Skin epidermis (tissue), 12 donors: ENCODE measurements around the gene SAMD9.
"Not testable (repeated sequence)": the region's sequence is repeated elsewhere in the genome, so short reads cannot be mapped to it uniquely, and the experiment has no call there.

Source experiments
- H3K27ac ChIP-seq, 21 experiments: fragments of 200-600 bp; sonication (generic) in 11 of 21; one replicate each; pipeline ENCODE4 v1.5.0; 2020; ENCODE audit warnings: mild to moderate bottlenecking in 3 of 21, inconsistent platforms in 2 of 21, moderate library complexity in 2 of 21
- H3K4me3 ChIP-seq, 7 experiments: fragments of 200-600 bp; sonication (generic) in 2 of 7; one replicate each; pipeline ENCODE4 v1.5.0; 2020; ENCODE audit warnings: inconsistent platforms in 2 of 7, mild to moderate bottlenecking in 2 of 7, moderate library complexity in 1 of 7

The SAMD9 gene

DNA sequence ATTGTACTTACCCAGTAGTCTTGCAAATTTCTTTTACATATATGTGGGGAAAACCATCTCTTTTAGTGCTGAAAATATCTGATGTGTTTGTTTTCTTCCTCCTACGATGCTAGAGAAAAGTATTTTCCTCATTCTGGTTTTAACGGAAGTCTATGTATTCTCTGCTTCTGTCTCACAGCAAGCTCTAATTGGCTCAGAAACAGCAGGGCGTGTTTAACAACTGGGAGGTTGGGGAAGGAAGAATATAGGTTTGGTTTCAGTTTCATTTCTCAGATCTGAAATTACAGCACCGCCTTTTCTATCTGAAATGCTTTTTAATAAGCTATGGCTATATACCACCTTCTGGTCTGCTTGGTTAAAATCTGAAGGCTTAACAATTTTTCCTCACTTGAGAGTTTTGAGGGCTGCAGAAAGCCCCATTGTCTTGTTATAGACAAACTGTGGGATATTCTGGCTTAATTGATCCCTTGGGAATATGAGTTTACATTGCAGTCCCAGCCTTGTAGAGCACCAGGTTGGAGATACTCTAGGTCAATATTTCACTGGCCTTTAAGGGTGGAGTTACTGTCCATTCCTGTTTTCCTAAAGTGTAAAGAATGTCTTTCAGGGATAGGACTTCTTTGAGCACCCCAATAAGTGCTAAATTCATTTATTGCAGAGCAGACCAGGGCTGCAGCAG, at the start of gene SAMD9:
SAMD9 (minus strand) TSS at position 128 of the 679 bp plus-strand sequence. CDS start 11,882 bp downstream, outside the sequence.
- H3K4me3 ChIP-seq = peak within 1 kb of the TSS; percentile 20 to 46 (median 34)
- H3K27ac ChIP-seq = peak within 1 kb of the TSS in 20 of 21 experiments; percentile 46 to 90 (median 75)

DNA sequence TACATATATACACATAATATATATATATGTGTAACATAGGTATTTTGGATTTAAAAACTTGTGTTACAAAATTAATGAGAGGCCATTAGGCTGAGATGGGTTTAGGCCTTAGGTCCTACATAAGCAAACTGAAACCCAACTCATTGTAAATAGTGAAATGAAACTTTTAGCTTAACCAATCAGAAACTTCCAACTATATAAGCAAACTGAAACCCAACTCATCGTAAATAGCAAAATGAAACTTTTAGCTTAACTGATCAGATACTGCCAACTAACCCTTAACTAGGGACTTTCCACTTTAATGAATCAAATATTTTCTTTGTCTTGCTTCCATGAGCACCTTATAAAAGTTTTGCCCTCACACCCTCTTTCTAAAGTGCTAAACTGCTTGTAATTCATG, 47.7 kb upstream of the SAMD9 start:
- Histone ChIP-seq H3K4me3 (no peak overlapping the region), H3K27ac (peak overlapping the region in 2 of 21 experiments; percentile 26 to 29)

DNA sequence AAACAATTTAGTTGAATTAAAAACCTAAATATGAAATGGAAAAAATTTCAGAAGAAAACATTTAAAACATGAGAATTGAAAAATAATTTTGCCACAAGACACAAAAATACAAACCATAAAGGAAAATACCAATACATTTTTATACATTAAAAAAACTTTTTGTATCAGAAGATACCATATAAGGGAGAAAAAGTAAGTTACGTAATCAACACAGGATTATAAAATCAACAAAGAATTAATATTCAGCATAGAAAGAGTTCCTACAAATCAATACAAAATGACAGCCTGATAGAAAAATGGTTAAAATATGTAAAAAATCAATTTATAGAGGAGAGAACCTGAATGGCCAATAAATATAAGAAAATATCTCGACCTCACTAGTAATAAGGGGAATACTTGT, 47.0 kb upstream of the SAMD9 start:
- peak overlapping the region in 1 of 21 experiments; percentile 26 for H3K27ac ChIP-seq
- H3K4me3 ChIP-seq = no peak overlapping the region

DNA sequence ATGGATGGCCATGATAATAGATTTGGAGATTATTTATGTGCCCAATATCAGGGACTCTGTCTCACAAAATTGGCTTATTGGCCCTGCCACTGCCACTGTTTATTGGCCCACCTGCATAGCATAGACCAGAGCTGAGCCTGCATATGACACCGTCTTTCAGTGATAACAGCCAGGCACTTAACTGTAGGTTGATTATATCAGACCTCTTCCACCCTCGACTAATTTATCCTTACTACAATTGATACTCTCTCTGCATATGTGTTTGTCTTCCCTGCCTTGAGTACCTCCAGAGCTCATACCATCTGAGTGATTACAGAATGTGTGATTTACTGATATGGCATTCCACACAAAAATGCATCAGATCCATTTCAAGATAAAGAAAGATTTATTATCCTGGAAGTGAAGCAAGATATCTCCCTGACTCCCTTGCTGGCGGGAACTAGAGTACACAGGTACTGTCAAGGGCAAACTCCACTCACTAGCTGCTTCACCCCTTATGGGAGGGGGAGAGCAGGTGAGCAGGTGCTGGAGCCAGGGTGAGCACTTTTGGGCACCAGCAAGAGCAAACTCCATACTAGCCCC, 43.5 kb upstream of the SAMD9 start:
- Histone ChIP-seq H3K27ac (no peak overlapping the region), H3K4me3 (no peak overlapping the region)

DNA sequence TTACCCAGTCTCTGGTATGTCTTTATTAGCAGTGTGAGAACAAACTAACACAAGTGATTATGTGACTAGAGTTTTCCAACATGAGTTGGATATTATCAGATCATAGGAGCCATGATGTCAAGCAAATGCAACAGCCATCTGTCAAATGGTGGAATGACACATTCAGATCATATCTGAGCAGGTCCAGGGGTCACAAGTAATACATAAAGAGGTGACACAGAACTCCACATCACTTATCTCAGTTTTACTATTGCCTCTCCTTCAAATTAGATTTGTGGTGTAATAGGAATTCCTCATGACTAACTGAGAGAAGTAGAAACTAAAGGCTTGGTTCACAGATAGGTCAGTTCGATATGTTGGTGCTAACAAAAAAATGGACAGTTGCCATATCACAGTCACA, 42.6 kb upstream of the SAMD9 start:
- Histone ChIP-seq H3K4me3 (no peak overlapping the region), H3K27ac (no peak overlapping the region)

DNA sequence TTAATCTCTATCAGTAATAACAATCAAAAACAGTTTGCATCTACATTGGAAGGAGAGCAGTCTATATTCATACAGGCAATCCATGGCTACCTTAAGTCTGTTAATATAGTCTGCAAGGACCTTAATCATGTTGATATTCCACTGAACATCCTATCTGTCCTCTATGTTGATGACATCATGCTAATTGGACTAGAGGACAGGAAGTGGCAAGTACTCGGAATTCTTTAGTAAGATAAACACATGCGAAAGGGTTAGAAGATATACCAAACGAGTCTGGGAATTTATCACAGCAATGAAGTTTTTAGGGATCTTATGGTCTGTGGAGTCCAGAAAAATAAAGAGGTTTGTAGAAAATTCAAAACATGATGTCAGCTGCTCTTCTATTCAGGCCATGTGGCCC, 41.7 kb upstream of the SAMD9 start:
- Histone ChIP-seq H3K27ac (no peak overlapping the region), H3K4me3 (no peak overlapping the region)

DNA sequence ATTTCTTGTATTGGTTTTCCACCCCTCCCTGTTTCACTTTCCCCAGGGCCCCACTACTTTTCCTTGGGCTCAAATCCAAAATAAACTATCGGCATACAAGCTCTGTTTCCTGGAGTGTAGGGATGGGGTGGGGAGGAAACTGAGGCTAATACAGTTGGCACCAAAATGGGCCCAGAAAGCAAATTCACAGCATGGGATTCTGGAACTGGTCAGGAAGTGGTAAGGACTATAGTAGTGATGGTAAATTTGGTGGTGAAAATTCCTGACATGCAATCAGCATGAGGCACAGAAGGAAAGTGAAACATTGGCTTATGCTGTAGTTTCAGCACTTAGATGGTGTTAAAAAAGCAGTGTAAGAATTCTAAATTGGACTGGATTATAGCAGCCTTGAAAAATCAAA, 39.1 kb upstream of the SAMD9 start:
- Histone ChIP-seq H3K4me3 (no peak overlapping the region), H3K27ac (no peak overlapping the region)

DNA sequence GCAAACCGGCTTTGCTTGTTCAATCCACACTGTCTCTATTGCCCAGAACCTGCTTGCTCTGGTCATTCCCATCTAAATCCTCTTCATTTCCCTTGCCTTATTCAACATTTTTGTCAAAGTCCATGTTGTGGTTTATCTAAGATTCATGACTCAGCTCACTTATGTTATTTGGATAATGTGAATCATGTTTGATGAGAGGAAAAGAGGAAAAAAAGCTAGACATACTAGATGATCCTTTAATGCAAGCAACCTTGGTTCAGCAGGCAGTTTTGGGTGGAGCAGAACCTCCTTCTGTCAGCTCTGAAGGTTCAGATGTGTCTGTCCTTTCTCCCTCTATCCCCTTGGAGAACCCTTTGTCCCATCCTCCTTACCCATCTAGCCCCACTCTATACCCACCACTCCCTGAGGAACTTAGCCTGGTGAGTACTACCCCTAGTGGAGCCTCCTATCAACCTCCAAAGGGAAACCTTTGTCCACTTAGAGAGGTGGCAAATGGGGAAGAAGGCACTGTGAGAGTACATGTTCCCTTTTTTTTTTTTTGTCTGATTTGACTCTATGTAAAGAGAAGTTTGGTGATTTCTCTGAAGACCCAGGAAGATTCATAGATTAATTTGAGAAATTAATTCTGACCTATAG, 32.5 kb upstream of the SAMD9 start:
- Histone ChIP-seq H3K4me3 (no peak overlapping the region), H3K27ac (peak overlapping the region in 1 of 21 experiments; percentile 21)

DNA sequence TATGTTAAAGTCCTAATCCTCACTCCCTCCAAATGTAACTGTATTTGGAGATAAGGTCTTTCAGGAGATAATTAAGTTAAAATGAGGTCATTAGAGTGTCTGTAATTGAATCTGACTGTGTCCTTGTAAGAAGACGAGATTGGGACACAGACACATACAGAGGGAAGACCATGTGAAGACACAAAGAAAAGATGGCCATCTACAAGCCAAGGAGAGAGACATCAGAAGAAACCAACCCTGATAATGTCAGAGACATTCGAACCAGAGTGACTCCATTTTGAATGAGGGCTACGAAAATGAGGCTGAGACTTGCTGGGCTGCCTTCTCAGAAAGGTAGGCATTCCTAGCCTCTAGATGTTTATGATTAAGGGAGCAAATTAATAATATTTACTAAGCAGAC, 30.9 kb upstream of the SAMD9 start:
- peak overlapping the region in 1 of 7 experiments; percentile 41 for H3K4me3 ChIP-seq

DNA sequence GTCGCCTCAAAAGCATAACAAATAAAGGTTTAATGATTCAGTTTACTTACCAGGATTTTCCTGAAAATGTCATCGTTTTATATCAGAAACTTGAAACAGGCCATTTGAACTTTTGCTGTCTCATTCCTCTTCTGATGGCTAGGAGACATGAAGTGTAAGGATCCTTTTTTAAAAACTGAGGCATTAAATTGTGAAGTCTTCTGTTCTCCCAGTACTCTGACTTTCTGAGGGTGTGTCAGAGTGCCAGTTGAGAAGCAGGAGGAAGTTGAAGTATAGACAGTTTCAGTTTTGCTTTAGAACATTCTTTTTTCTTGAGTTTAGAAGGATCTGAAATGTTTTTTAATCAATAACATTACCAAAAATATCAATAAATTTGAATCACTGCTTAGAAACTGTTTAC, 30.4 kb upstream of the SAMD9 start, which contains the start of gene SAMD9L:
SAMD9L (minus strand) TSS at position 242 of the 400 bp plus-strand sequence. CDS start 12,414 bp downstream, outside the sequence.
- H3K4me3 ChIP-seq = peak within 1 kb of the TSS; percentile 15 to 44 (median 30)
- H3K27ac ChIP-seq = peak within 1 kb of the TSS in 20 of 21 experiments; percentile 18 to 83 (median 66)

More for the DNA sequence above, 30.9 kb upstream of the SAMD9 start:
- H3K27ac ChIP-seq = peak overlapping the region in 20 of 21 experiments; percentile 18 to 83 (median 66)

DNA sequence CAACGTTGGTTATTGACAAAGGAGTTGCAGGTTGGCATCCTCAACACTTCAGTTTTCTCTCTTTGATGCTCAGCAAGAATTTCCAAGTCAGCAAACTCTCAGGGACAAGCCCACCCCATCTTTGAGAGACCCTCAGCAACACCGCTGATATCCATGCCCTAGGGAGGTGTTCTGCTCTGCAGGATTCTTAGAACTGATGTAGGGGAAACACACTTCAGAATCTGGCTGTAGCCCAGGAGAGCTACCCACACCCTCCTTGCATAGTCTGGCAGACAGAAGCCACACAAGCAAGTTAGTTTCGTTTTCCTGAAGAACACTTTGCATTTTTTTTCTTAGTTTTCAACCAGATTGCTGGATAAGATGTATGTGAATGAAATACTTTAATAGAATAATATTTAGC, 29.6 kb upstream of the SAMD9 start:
- peak overlapping the region; percentile 15 to 44 (median 30) for H3K4me3 ChIP-seq
- H3K27ac ChIP-seq = peak overlapping the region in 17 of 21 experiments; percentile 18 to 83 (median 67)

DNA sequence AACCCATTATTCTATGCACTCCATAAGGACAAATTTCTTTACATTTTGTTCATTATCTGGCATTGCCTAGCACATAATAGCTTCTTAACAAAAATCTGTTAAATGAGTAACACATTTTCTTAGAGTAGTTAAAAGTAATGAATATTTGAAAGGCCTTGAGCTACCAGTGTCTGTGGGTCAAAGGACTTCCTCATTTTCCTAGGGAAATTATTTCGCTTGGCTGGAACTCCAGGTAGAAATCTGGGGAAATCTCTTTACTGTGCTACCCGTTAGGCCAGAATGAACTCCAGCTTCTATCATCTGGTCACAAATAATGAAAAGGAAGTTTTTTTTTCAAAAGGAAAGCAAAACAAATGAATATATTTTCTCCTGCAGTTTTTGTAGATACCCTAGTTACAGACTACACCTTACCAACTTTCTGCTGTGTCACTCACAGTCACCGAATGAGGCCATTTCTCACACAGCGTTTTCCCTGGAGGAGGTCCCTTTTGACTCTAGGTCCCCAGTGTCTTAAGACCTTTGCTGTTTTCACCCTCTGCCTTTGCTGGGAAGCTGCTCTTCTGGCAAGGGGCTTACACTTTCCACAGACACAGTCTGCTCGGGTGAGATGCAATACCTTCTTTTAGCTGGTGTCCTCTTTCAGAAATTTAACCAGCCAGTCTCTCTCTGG, 28.8 kb upstream of the SAMD9 start:
- Histone ChIP-seq H3K4me3 (peak overlapping the region; percentile 15 to 44 (median 30)), H3K27ac (peak overlapping the region in 16 of 21 experiments; percentile 18 to 83 (median 70))

DNA sequence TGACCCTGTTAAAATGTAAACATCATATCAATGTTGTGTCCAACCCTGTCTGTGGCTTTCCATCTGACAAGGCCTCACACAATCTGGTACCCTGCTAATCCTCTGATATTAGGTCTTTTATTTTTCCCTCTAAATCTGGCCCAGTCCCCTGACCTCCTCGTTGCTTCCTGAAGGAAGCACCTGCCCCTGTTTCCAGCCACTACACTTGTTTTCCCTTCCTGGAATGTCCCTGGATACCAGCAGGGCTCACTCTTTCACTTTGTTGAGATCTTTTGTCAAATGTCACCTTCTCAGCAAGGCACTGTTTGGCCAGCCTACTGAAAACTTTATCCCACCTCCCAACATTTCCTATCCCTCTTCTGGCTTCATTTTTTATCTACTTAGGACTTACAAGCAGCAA, 28.3 kb upstream of the SAMD9 start:
- Histone ChIP-seq H3K27ac (peak overlapping the region in 8 of 21 experiments; percentile 45 to 83 (median 76)), H3K4me3 (peak overlapping the region in 1 of 7 experiments; percentile 24)

DNA sequence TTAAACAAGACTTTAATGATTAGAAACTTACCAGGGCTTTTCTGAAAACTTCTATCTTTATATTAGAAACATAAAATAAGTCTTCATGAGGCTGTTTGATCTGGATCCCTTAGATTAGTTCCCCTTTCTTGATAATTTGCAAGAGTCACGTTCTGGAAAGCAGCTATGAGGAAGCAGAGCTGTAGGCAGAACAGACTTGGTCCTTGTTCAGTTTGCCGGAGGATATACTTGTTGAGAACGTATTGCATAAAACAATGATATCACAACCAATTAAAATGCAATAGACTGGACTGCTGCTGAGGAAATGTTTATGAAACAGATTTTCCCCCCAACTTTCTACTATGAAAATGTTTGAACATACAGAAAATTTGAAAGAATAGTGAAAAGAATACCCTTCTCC, 27.6 kb upstream of the SAMD9 start:
- Histone ChIP-seq H3K27ac (no peak overlapping the region), H3K4me3 (no peak overlapping the region)

DNA sequence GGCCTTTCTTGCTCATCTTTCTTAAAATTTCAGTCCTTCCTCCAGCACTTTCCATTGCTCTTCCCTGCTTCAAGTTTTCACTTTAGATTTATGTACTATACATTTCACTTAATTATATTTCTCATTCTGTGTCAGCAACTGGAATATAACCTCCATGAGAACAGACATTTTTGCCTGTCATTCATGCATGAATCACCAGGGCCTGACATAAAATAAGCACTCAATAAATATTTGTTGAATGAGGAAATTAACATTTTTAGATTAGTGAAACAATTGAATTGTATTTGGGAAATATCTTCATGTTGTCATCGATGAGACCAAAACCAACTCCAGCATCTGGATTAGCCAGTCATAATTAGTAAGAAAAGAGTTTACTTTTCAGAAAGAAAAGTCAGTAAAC, 24.3 kb upstream of the SAMD9 start:
- no peak overlapping the region for H3K27ac ChIP-seq
- no peak overlapping the region for H3K4me3 ChIP-seq

DNA sequence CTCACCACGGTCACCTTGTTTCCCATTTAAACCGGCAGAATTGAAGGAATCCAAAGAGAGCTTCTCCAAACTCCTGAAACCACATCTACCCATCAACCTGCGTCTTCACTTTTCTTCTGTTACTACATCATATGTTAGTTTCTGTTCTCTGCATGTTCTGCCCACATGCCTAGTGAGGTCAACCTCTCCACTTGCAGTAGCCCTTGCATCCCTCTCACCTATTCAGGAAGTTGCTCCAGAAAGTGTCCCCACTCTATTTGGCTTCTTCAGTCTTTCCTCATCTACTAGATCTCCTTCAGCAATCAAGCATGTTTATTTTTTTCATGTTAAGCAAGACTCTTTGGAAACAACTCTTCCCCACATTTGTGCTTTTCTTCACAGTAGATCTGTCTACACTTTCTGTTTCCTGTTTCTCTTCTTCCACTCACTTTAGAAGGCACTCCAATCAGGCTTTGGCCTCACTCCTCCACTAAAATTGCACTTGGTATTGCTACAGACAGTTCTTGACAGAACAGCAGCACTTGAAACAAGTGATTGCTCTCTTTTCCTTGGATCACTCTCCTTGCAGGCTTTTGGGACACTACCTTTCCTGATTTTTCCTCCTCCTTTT, 22.9 kb upstream of the SAMD9 start:
- H3K27ac ChIP-seq = no peak overlapping the region
- H3K4me3 ChIP-seq = no peak overlapping the region

DNA sequence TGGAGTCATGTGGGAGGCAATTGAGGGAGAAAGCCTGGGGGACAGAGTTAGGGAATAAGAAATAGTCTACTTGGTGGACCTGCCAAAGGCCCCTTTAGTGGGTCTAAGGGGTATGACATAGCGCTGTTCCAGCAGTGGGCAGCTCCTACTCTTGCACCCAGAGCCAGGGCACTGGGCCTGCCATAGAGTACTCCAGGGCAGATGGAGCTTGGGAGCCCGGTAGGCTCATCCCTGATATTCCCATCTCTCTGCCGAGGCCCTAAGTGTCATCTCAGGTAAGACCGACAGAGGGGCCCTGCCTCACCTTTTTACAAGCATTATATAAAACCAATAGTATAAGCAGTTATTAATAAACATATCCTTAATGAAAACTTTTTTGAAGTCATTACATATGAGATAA, 20.8 kb upstream of the SAMD9 start:
- Histone ChIP-seq H3K27ac (no peak overlapping the region), H3K4me3 (no peak overlapping the region)

DNA sequence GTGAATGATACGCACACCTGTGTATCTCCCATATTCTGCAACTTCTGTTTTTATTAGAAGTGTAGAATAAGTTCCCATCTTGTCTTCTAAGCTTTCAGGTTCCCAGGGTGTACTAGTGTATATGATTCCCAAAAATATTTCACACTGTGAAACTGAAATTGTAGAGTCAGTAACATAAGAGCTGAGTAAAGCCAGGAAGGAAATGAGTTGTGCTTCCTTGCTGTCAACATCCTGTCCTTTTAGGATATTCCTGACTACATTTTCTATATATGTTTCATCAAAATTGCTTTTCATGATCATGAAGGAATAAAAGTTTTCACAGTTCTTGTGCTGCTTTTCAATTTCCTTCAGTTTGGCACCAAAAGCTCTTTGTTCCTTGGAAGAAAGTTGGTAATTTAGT, 15.2 kb upstream of the SAMD9 start:
- H3K4me3 ChIP-seq = no peak overlapping the region

DNA sequence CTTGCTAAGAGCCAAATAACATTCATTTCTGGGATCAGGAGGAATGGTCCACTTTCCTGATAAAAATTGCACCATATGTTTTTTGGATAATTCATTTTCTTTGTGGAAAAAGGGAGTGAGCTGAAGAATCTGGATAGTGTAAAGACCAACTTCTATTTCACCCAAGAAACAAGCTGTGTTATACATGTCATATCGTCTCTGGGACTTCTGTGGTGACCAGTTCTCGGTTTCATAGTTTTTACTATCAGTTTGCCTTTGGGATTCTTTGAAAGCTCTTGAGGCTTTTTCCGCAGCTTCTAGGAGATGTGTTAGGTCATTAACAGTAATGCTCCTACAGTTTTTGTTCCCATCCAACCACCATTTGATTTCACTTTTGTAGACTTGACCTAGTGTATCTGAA, 14.4 kb upstream of the SAMD9 start:
- Histone ChIP-seq H3K4me3 (no peak overlapping the region), H3K27ac (no peak overlapping the region)

More for the DNA sequence above, 15.2 kb upstream of the SAMD9 start:
- no peak overlapping the region for H3K27ac ChIP-seq

DNA sequence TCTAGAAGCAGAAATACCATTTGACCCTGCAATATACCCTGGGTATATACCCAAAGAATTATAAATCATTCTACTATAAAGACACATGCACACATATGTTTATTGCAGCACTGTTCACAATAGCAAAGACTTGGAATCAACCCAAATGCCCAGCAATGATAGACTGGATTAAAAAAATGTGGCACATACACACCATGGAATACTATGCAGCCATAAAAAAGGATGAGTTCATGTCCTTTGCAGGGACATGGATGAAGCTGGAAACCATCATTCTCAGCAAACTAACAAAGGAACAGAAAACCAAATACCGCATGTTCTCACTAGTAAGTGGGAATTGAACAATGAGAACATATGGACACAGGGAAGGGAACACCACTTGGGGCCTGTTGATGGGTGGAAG, 9.2 kb upstream of the SAMD9 start:
- not testable (repeated sequence) for H3K27ac ChIP-seq, H3K4me3 ChIP-seq
